ENCODE data around the gene DLG4.
"Not testable (repeated sequence)": the region's sequence is repeated elsewhere in the genome, so short reads cannot be mapped to it uniquely, and the experiment has no call there.

The DLG4 gene

DNA sequence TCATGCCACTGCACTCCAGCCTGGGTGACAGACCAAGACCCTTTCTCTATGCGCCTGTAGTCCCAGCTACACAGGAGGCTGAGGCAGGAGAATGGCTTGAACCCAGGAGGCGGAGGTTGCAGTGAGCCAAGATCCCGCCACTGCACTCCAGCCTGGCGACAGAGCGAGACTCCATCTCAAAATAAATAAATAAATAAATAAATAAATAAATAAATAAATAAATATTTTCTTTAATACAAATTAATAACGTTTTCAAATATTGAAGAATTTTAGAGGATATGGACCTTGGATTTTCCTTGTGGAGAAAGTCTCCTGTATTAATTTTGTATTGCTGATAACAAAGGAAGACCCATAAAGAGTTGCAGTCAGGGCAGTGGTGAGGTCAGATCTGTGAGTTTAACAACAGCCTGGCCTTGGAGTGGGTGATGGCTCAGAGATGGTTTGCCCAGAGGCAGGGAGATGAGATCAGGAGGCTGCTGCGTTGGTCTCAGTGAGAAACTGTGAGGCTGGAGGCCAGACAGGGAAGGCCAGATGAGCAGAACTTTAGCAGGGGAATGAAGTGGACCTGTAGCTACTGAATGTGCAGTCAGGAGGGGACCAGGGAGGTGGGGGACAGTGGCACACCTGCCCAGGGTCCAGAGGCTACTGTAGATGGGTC lies 36.1 kb downstream of the DLG4 start:
- no peak for DNase-seq (ENCODE audit: low read depth)

- DNase-seq (ENCODE audit: low read depth), result not testable (repeated sequence)
These were observed 37.5 kb downstream of the DLG4 start for GRCh38 chr17:7182101-7182500.

DNA sequence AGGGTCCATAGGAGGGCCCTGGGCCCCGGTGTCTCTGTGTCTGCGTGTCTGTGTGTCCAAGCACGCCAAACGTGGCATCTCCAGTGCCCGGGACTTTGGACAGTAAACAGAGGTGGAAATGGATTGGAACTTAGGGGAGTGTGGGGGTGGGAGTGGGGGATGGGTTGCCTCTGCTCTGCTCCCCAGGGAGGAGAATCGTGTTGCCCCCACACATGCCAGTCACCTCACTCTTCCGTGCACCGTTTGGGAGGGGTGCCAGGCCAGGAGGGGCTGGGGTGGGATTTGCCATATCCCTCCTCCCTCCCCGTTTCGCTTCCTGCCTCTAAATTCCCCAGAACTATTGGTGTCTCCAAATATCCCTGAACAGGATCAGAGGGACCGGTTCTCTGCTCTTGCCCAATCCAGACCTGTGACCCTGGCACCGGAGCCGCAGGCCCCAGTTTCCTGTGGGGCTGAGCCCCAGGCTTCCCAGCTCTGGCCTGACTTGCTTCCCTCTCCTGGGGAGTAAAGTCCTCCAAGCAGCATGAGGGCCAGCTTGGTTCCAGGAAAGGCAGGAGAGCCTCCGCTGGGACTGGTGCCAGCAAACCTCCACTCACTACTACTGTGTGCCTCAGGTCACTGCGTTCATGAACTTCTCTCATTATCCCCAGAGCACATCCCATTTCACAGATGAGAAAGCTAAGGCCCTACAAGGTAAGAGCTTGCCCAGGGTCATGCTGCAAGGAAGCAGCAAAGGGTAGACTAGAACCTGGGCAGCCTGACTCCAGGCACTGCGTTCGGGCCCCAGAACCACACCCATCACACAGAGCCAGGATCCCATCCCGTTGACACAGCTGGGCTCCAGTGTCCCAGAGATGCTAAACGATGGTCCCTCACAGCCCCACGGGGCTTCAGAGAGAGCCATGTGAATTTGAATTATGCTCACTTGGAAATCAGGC lies 40.0 kb downstream of the DLG4 start, which contains the start of gene ASGR1:
Gene ASGR1 (minus strand): TSS at position 54 of the 938 bp plus-strand sequence. CDS start 807 bp downstream, outside the sequence.
- DNase-seq (ENCODE audit: low read depth), result no peak

- DNase-seq (ENCODE audit: low read depth), result no peak
These were observed 40.7 kb downstream of the DLG4 start for GRCh38 chr17:7178973-7179316.

DNA sequence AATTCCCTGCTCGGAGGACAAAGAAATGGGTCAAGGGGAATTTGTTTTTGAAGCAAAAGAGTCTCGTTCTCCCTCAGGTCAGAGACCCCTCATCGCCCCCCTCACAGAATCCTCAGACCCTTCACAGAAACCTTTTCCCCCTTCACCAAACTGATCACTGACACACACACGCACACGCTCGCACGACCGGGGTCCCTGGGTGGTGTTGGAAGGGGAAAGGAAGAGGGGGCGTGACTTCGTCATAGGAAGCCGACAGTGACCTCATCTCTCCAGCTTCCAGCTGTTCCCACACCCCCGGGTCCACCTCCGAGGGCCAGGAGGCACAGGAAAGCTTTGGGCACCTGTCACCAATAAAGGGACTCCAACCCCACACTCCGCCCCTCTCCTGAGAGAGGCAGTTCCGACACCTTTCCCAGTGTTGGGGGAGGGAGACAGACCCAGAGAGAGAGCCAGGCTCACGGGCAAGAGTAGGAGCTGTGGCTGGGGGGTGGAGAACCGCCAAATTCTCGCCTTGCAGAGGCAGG lies 41.6 kb downstream of the DLG4 start:
- DNase-seq (ENCODE audit: low read depth), result no peak

DNA sequence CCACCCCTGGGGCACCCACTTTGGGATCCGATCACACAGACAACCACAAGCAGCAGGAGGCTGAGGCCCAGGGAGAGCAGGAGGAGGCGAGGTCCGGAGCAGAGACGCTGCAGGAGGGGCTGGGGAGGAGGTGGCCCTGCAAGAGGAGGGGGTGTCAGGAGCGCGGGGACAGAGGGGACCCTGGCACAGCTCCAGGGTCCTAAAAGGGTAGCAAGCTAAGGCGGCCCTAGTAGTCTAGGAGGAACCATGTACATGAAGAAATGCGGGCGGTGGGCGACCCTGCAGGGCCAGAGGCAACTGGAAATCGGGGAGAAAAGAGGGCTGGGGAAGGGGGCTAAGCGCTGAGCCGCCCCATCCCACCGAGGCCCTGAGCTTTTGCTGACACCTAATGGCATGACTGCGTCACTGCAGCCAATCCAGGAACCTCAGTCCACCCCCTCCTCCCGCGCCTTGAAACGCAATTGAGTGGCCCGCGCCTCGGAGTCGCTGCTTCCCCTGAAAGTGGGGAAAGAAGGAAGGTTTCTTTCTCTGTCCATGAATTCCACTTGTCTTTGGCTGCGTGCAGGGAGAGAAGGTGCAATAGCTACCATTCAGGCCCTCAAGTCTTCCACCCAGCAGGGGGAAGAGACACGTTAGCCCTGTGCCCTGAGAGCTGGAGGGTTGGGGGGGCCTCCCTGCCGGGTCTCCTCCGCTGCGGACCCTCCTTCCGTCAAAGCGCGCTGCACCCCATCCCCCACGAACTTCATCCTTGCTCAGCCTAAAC lies 42.3 kb downstream of the DLG4 start:
- no peak for DNase-seq (ENCODE audit: low read depth)

- DNase-seq (ENCODE audit: low read depth), result no peak
These were observed 42.8 kb downstream of the DLG4 start for GRCh38 chr17:7176841-7177190.

GRCh38 chr17:7176107-7176840 lies 43.4 kb downstream of the DLG4 start:
- no peak for DNase-seq (ENCODE audit: low read depth)

- DNase-seq (ENCODE audit: low read depth), result no peak
These were observed 44.3 kb downstream of the DLG4 start for GRCh38 chr17:7175330-7175733.

DNA sequence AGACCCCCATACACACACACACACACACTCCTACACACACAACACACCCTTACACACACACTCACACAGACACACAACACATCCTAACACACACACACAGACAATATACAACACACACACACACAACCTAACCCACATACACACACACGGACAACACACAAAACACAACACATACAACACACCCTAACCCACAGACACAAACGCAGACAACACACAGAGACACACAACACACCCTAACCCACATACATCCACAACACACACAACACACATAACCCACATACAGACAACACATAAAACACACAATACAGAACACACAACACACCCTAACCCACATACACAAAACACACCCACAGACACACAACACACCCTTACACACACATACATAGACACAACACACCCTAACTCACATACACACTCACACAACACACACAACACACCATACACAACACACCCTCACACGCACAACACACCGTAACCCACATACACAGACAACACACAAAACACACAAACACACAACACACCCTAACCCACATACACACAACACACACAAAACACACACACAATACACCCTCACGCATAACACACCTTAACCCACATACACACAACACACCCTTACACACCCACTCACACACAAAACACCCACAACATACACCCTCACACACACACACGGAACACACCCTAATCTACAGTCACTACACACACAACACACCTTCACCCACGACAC lies 44.9 kb downstream of the DLG4 start:
- DNase-seq (ENCODE audit: low read depth), result no peak

DNA sequence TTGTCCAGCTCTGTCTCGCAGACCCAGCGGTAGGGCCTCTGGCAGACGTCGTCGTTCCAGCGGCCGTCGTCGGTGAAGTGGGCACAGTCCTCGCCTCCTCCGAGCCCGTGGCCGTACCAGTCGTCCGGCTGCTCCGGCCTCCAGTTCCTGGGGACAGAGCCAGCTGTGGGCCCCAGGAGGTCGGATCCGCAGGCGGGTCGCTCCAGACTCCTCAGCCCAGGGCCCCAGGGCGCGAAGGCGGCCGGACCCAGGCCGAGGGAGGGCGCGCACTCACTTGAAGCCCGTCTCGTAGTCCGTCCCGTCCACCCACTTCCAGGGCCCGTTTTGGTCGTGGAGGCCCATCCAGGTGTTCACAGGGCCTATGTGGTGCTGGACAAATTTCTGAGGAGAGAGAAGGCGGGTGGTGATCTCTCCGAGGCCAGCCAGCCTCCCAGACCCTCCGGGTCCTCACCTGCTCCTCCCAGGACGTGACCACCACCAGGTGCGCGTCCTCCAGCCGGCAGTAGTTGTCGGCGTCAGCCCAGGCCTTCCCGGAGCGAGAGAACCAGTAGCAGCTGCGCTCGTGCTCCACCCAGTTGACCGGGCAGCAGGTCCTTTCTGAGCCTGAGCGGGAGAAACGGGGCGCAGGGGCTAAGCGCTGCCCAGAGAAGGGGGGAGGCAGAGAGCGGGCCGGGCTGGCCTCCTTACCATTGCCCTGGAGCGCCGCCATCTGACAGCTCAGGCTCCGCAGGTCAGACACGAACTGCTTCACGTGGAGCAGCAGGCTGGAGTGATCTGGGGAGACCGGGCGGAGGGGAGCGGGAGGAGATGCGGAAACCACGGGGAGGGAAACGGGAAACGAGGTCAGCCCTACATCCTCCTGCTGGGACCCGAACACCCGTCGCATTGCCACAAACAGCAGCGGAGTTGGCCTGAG lies 45.7 kb downstream of the DLG4 start:
- DNase-seq (ENCODE audit: low read depth), result no peak

- not testable (repeated sequence) for DNase-seq (ENCODE audit: low read depth)
These were observed 47.0 kb downstream of the DLG4 start for GRCh38 chr17:7172522-7173191.

GRCh38 chr17:7169565-7169908 lies 50.1 kb downstream of the DLG4 start:
- DNase-seq (ENCODE audit: low read depth), result not testable (repeated sequence)

DNA sequence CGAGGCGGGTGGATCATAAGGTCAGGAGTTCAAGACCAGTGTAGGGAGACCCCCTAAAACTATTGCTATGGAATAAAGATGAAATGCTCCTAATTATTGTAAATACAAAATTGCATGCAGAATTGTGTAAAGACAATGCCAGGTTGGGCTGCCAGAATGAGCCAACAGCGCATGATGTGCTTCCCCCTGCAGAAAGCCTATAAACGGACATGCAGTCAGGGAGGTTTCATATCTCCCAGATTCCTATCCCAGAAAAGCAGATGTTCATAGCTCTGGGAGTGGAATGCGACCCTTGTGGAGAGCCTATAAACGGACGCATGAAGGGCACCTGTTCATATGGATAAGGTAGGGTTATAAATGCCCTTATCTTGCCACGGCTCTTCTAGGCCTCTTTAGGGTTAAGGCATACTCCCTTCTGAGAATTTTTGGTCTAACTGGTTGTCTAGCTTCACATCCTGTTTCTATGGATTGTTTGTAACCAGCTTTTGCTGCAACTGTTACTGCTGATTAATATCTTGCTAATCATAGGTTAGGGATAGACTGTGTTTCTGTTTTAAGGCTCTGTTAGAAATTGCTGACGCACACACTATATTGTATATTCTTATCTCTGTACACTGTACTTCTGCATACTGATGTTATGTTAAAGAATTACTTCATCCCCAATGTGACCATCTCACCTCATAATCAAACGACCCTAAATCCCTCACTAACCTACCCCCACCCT lies 50.6 kb downstream of the DLG4 start:
- not testable (repeated sequence) for DNase-seq (ENCODE audit: low read depth)

- no peak for DNase-seq (ENCODE audit: low read depth)
These were observed 51.8 kb downstream of the DLG4 start for GRCh38 chr17:7167832-7168231.

GRCh38 chr17:7166873-7167272 lies 52.8 kb downstream of the DLG4 start:
- no peak for DNase-seq (ENCODE audit: low read depth)

- DNase-seq (ENCODE audit: low read depth), result not testable (repeated sequence)
These were observed 60.1 kb downstream of the DLG4 start for GRCh38 chr17:7159571-7159970.

DNA sequence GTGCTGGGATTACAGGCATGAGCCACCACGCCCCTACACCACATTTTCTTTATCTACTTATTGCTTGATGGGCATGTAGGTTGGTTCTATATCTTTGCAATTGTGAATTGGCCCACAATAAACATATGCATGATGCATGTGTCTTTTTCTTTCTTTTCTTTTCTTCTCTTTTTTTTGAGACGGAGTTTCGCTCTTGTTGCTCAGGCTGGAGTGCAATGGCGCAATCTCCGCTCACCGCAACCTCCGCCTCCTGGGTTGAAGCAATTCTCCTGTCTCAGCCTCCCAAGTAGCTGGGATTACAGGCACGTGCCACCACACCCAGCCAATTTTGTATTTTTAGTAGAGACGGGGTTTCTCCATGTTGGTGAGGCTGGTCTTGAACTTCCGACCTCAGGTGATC lies 61.2 kb downstream of the DLG4 start:
- not testable (repeated sequence) for DNase-seq (ENCODE audit: low read depth)
